Measurements from ENCODE around the gene SECTM1.

DNA sequence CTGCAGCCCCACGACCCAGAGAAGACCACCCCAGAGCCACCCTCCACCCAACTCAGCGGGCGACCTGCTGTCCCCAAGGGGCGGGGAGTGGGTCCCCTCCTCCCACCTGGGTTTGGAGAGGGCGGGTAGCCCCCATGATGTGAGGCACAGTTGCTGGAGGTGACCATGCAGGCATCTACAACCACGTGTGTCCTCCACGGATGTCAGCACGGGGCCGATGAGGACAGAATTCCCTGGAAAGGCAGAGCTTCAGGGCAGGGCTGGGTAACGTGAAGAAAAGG is 45.1 kb upstream of the SECTM1 start:
- TF ChIP-seq, protein P1, sequence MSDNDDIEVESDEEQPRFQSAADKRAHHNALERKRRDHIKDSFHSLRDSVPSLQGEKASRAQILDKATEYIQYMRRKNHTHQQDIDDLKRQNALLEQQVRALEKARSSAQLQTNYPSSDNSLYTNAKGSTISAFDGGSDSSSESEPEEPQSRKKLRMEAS (IDR thresholded peaks at IDR 0.05), result no peak
- TF ChIP-seq YY1 (IDR thresholded peaks at IDR 0.05; ENCODE audit: low read depth), result no peak
- TF ChIP-seq TCF12 (IDR thresholded peaks at IDR 0.05; ENCODE audit: low read depth), result no peak
- no peak for TF ChIP-seq ZBTB7A (IDR thresholded peaks at IDR 0.05; ENCODE audit: low read depth)
- TF ChIP-seq, protein P2, sequence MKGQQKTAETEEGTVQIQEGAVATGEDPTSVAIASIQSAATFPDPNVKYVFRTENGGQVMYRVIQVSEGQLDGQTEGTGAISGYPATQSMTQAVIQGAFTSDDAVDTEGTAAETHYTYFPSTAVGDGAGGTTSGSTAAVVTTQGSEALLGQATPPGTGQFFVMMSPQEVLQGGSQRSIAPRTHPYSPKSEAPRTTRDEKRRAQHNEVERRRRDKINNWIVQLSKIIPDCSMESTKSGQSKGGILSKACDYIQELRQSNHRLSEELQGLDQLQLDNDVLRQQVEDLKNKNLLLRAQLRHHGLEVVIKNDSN (IDR thresholded peaks at IDR 0.05), result no peak
- TF ChIP-seq RAD21 (IDR thresholded peaks at IDR 0.05; ENCODE audit: low read depth), result no peak
- no peak for TF ChIP-seq TEAD4 (IDR thresholded peaks at IDR 0.05)
- no peak for TF ChIP-seq TAF1 (IDR thresholded peaks at IDR 0.05; ENCODE audit: low read depth)
